ENCODE results near the gene RNU2-63P. TPM values are rescaled to one million over a fixed set of nuclear protein-coding genes. Genes with fewer than 3 reads are reported as not detected.
A peak's percentile ranks its signal among the peaks of the same experiment; 100 is the strongest.
"Not testable (repeated sequence)": the region's sequence is repeated elsewhere in the genome, so short reads cannot be mapped to it uniquely, and the experiment has no call there.

RNU2-63P gene
- total and polyA plus RNA-seq, 4 donors = 30.7 TPM; not detected in 3

DNA sequence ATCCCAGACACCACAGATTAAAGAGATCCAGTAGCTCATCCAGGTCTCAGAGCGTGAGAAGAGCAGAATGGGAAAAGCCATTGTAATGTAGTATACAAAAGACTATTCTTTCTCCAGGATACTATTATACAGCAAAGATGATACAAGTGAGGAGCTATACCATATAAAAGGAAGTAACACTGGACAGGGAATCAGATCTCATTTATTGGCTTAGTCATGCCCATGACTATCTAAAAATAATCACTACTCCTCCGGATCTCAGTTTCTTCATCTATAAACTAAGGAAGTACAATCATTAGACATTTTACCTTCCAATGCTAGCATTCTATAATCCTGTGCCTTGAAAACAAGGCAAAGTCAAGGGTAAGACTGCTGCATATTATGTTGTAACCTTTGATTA, 19.8 kb upstream of the RNU2-63P start:
- no peaks in the 10 kb centered on the region for H3K4me1 ChIP-seq (ENCODE audit: control insufficient read depth, insufficient read depth, low read length)
- no peak overlapping the region for H3K4me3 ChIP-seq (ENCODE audit: low read depth, low read length)
- no CpG with 5 or more reads among the region's 2 CpGs for WGBS (ENCODE audit: insufficient coverage)
- H3K27me3 ChIP-seq (ENCODE audit: control insufficient read depth, insufficient read depth, low read length) = no peaks in the 10 kb centered on the region
- no peaks in the 10 kb centered on the region for H3K9me3 ChIP-seq (ENCODE audit: control insufficient read depth, insufficient read depth, low read length)
- H3K27ac ChIP-seq (ENCODE audit: low read depth, low read length) = no peak overlapping the region
- H3K36me3 ChIP-seq (ENCODE audit: control insufficient read depth, insufficient read depth, low read length) = peaks cover 2% of the 10 kb centered on the region
- no peak for DNase-seq (ENCODE audit: low read depth in 4 of 6, low spot score in 6 of 6)

DNA sequence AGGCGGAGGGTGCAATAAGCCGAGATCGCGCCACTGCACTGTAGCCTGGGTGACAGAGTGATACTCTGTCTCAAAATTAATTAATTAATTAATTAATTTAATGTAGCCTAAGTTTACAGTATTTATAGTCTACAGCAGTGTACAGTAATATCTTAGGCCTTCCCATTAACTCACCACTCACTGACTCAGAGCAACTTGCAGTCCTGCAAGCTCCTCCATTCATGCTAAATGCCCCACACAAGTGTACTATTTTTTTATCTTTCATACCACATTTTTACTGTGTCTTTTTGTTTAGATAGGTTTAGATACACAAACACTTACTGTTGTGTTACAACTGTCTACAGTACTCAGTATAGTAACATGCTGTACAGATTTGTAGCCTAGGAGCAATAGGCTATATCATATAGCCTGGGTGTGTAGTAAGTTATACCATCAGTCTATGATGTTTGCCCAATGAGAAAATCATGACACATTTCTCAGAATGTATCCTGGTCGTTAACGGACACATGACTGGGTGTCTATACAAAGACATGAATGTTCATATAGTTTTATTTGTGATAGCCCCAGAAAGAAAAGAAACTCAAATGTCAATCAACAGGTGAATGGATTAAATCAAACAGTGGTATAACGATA, 15.8 kb upstream of the RNU2-63P start:
- Histone ChIP-seq H3K36me3 (ENCODE audit: control insufficient read depth, insufficient read depth, low read length) (peaks cover 2% of the 10 kb centered on the region), H3K27me3 (ENCODE audit: control insufficient read depth, insufficient read depth, low read length) (no peaks in the 10 kb centered on the region), H3K27ac (ENCODE audit: low read depth, low read length) (no peak overlapping the region), H3K4me3 (ENCODE audit: low read depth, low read length) (no peak overlapping the region), H3K4me1 (ENCODE audit: control insufficient read depth, insufficient read depth, low read length) (no peaks in the 10 kb centered on the region), H3K9me3 (ENCODE audit: control insufficient read depth, insufficient read depth, low read length) (no peaks in the 10 kb centered on the region)
- no peak for DNase-seq (ENCODE audit: low read depth in 4 of 6, low spot score in 6 of 6)
- WGBS (ENCODE audit: insufficient coverage) = 100% methylated on average over 1 of the region's 7 CpGs

DNA sequence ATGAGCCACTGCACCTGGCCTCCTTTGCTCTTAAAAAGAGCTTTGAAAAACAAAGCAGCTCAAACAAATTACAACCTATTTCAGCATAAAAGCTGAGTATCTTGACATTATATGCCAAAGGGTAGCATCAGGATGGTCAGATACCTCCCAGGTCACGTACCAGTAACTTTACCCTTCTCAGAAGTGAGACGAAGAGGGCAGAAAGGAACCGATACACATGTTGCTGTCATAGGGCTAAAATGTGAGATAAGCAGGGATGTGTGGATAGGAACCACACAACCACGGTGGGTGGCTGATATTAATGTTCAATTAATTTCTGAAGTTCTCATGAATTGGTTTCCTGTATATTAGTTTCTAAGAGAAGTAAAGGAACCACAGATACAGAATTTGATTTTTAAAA, 12.6 kb upstream of the RNU2-63P start:
- WGBS (ENCODE audit: insufficient coverage) = 100% methylated on average over 1 of the region's 4 CpGs
- no peak overlapping the region for H3K4me3 ChIP-seq (ENCODE audit: low read depth, low read length)
- H3K4me1 ChIP-seq (ENCODE audit: control insufficient read depth, insufficient read depth, low read length) = no peaks in the 10 kb centered on the region
- H3K27ac ChIP-seq (ENCODE audit: low read depth, low read length) = no peak overlapping the region
- no peaks in the 10 kb centered on the region for H3K9me3 ChIP-seq (ENCODE audit: control insufficient read depth, insufficient read depth, low read length)
- no peaks in the 10 kb centered on the region for H3K27me3 ChIP-seq (ENCODE audit: control insufficient read depth, insufficient read depth, low read length)
- H3K36me3 ChIP-seq (ENCODE audit: control insufficient read depth, insufficient read depth, low read length) = peaks cover 2% of the 10 kb centered on the region
- no peak for DNase-seq (ENCODE audit: low read depth in 4 of 6, low spot score in 6 of 6)

DNA sequence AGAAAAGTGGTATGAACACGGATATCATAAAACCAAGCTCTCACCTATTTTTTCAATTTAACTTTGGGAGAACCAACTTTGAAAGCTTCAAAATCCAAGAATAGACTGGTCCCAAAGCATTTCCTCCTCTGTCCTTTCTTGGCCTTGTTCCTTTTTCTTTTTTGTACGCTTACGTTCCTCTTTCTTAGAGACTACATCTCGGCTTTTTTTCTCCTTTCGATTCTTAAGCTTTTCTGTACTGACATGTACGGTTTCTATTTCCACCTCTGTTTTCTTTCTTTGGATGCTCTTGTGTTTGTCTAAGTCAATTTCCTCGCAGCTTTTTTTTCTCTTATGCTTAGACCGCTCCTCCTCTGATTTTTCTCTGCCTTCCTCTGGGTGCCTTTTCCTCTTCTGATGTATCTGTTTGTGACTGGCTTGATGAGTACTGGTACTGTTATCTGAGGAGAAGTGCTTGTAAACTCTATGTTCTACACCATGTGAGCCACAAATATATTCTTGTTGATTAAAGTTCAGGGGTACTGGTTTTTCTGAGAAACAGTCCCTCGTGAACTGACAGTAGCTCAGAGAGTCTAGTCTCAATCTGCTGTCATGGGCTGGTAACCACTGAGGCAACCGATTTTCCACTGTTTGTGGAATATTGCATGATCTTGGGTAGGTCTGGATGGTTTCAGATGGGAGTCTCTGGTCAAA, 11.5 kb upstream of the RNU2-63P start:
- H3K27ac ChIP-seq (ENCODE audit: low read depth, low read length) = no peak overlapping the region
- DNase-seq (ENCODE audit: low read depth in 4 of 6, low spot score in 6 of 6) = no peak
- H3K27me3 ChIP-seq (ENCODE audit: control insufficient read depth, insufficient read depth, low read length) = no peaks in the 10 kb centered on the region
- 89% methylated on average over 5 of the region's 10 CpGs for WGBS (ENCODE audit: insufficient coverage)
- H3K4me3 ChIP-seq (ENCODE audit: low read depth, low read length) = no peak overlapping the region
- no peaks in the 10 kb centered on the region for H3K4me1 ChIP-seq (ENCODE audit: control insufficient read depth, insufficient read depth, low read length)
- no peaks in the 10 kb centered on the region for H3K36me3 ChIP-seq (ENCODE audit: control insufficient read depth, insufficient read depth, low read length)
- no peaks in the 10 kb centered on the region for H3K9me3 ChIP-seq (ENCODE audit: control insufficient read depth, insufficient read depth, low read length)

GRCh38 chr2:88024509-88024908, 8.2 kb upstream of the RNU2-63P start:
- WGBS (ENCODE audit: insufficient coverage) = 30% methylated on average over 2 of the region's 6 CpGs
- Histone ChIP-seq H3K27ac (ENCODE audit: low read depth, low read length) (no peak overlapping the region), H3K4me1 (ENCODE audit: control insufficient read depth, insufficient read depth, low read length) (no peaks in the 10 kb centered on the region), H3K27me3 (ENCODE audit: control insufficient read depth, insufficient read depth, low read length) (no peaks in the 10 kb centered on the region), H3K36me3 (ENCODE audit: control insufficient read depth, insufficient read depth, low read length) (no peaks in the 10 kb centered on the region), H3K9me3 (ENCODE audit: control insufficient read depth, insufficient read depth, low read length) (no peaks in the 10 kb centered on the region), H3K4me3 (ENCODE audit: low read depth, low read length) (no peak overlapping the region)
- peak in 1 of 6 donors; percentile 8 for DNase-seq (ENCODE audit: low read depth in 4 of 6, low spot score in 6 of 6)

DNA sequence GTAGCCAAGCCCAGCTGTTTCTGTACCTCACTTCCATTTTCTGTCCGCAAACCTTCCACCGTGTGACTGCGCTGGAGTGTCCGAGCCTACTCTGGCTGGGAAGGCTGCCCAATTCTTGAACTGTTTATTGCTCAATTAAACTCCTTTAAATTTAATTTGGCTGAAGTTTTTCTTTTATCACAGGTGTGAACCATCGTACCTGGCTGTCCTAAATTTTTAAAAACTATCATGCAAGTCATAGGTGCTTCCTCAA, 6.2 kb upstream of the RNU2-63P start:
- H3K4me1 ChIP-seq (ENCODE audit: control insufficient read depth, insufficient read depth, low read length) = peaks cover under 1% of the 10 kb centered on the region
- H3K27ac ChIP-seq (ENCODE audit: low read depth, low read length) = no peak overlapping the region
- H3K9me3 ChIP-seq (ENCODE audit: control insufficient read depth, insufficient read depth, low read length) = no peaks in the 10 kb centered on the region
- no peak for DNase-seq (ENCODE audit: low read depth in 4 of 6, low spot score in 6 of 6)
- no peak overlapping the region for H3K4me3 ChIP-seq (ENCODE audit: low read depth, low read length)
- peaks cover 2% of the 10 kb centered on the region for H3K36me3 ChIP-seq (ENCODE audit: control insufficient read depth, insufficient read depth, low read length)
- WGBS (ENCODE audit: insufficient coverage) = 94% methylated on average over 4 of the region's 5 CpGs
- H3K27me3 ChIP-seq (ENCODE audit: control insufficient read depth, insufficient read depth, low read length) = no peaks in the 10 kb centered on the region

DNA sequence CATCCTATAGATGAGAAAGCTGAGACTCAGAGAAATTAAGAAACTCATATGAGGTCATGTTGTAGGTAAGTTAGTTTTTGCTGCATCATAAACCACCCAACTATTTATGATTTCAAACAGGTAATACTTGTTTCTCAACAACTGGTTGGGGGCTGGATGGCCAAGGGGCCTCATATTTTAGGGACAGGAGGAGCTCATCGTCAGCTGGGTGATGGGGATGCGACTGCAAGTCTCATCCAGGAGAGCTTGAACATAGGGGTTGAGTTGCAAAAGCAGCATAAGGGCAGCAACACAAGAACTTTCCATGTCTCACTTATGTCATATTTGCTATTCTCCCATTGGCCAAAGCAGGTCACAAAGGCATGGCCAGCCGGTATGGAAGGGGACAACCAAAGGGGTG, 3.6 kb upstream of the RNU2-63P start:
- no peaks in the 10 kb centered on the region for H3K27me3 ChIP-seq (ENCODE audit: control insufficient read depth, insufficient read depth, low read length)
- peaks cover 8% of the 10 kb centered on the region for H3K4me1 ChIP-seq (ENCODE audit: control insufficient read depth, insufficient read depth, low read length)
- DNase-seq (ENCODE audit: low read depth in 4 of 6, low spot score in 6 of 6) = no peak
- H3K9me3 ChIP-seq (ENCODE audit: control insufficient read depth, insufficient read depth, low read length) = no peaks in the 10 kb centered on the region
- H3K27ac ChIP-seq (ENCODE audit: low read depth, low read length) = no peak overlapping the region
- peaks cover 2% of the 10 kb centered on the region for H3K36me3 ChIP-seq (ENCODE audit: control insufficient read depth, insufficient read depth, low read length)
- WGBS (ENCODE audit: insufficient coverage) = 100% methylated on average over 2 of the region's 3 CpGs
- H3K4me3 ChIP-seq (ENCODE audit: low read depth, low read length) = no peak overlapping the region

GRCh38 chr2:88018909-88019308, 2.6 kb upstream of the RNU2-63P start:
- no peak overlapping the region for H3K27ac ChIP-seq (ENCODE audit: low read depth, low read length)
- 92% methylated on average over 6 of the region's 6 CpGs for WGBS (ENCODE audit: insufficient coverage)
- no peaks in the 10 kb centered on the region for H3K9me3 ChIP-seq (ENCODE audit: control insufficient read depth, insufficient read depth, low read length)
- no peak for DNase-seq (ENCODE audit: low read depth in 4 of 6, low spot score in 6 of 6)
- H3K4me3 ChIP-seq (ENCODE audit: low read depth, low read length) = no peak overlapping the region
- H3K4me1 ChIP-seq (ENCODE audit: control insufficient read depth, insufficient read depth, low read length) = peaks cover 8% of the 10 kb centered on the region
- H3K27me3 ChIP-seq (ENCODE audit: control insufficient read depth, insufficient read depth, low read length) = no peaks in the 10 kb centered on the region
- peaks cover 2% of the 10 kb centered on the region for H3K36me3 ChIP-seq (ENCODE audit: control insufficient read depth, insufficient read depth, low read length)

DNA sequence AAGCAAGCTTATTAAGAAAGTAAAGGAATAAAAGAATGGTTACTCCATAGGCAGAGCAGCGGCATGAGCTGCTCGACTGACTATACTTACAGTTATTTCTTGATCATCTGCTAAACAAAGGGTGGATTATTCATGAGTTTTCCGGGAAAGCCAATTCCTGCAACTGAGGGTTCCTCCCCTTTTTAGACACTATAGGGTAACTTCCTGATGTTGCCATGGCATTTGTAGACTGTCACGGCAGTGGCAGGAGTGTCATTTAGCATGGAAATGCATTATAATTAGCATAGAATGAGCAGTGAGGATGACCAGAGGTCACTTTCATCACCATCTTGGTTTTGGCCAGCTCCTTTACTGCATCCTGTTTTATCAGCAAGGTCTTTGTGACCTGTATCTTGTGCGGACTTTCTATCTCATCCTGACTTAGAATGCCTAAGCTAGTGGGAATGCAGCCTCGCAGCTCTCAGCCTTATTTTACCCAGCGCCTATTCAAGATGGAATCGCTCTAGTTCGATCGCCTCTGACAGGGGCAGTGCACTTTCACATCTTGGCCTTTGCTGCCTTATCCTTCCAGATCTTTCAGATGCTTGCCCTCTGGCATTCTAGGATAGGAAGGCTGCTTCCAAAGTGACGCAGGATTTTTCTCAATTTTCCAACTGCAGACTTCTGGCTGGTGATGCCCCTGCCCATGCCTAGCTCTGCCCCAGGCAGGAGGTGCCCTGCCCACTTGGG, 1.9 kb upstream of the RNU2-63P start:
- H3K27ac ChIP-seq (ENCODE audit: low read depth, low read length); H3K36me3 ChIP-seq (ENCODE audit: control insufficient read depth, insufficient read depth, low read length); H3K27me3 ChIP-seq (ENCODE audit: control insufficient read depth, insufficient read depth, low read length); H3K4me3 ChIP-seq (ENCODE audit: low read depth, low read length); H3K4me1 ChIP-seq (ENCODE audit: control insufficient read depth, insufficient read depth, low read length); H3K9me3 ChIP-seq (ENCODE audit: control insufficient read depth, insufficient read depth, low read length): not testable (repeated sequence)
- 77% methylated on average over 8 of the region's 11 CpGs for WGBS (ENCODE audit: insufficient coverage)
- DNase-seq (ENCODE audit: low read depth in 4 of 6, low spot score in 6 of 6) = peak in 1 of 6 donors; percentile 16

- not testable (repeated sequence) for H3K4me1 ChIP-seq (ENCODE audit: control insufficient read depth, insufficient read depth, low read length)
- peak overlapping the region; percentile 74 for H3K4me3 ChIP-seq (ENCODE audit: low read depth, low read length)
These were observed 1.4 kb upstream of the RNU2-63P start for GRCh38 chr2:88017780-88018038.

More at GRCh38 chr2:88017780-88018038, 1.4 kb upstream of the RNU2-63P start:
- not testable (repeated sequence) for H3K36me3 ChIP-seq (ENCODE audit: control insufficient read depth, insufficient read depth, low read length); H3K27me3 ChIP-seq (ENCODE audit: control insufficient read depth, insufficient read depth, low read length); DNase-seq (ENCODE audit: low read depth in 4 of 6, low spot score in 6 of 6); H3K9me3 ChIP-seq (ENCODE audit: control insufficient read depth, insufficient read depth, low read length)
- peak overlapping the region; percentile 84 for H3K27ac ChIP-seq (ENCODE audit: low read depth, low read length)
- no CpG with 5 or more reads among the region's 2 CpGs for WGBS (ENCODE audit: insufficient coverage)

All from spinal cord (tissue), 10 donors.